ENCODE measurements around the gene FMNL2. TPM values are rescaled to one million over a fixed set of nuclear protein-coding genes. Genes with fewer than 3 reads are reported as not detected.
A peak's percentile ranks its signal among the peaks of the same experiment; 100 is the strongest.

Gene FMNL2
- total and polyA plus RNA-seq, 2 experiments from 2014 or later: 5.1 to 11.7 TPM

- Histone ChIP-seq H3K27ac (no peak overlapping the region), H3K4me1 (ENCODE audit: low read depth) (peaks cover 13% of the 10 kb centered on the region), H3K36me3 (no peaks in the 10 kb centered on the region), H3K4me3 (no peak overlapping the region), H3K9me3 (ENCODE audit: low read depth) (no peaks in the 10 kb centered on the region), H3K27me3 (no peaks in the 10 kb centered on the region)
- DNase-seq (ENCODE audit: low read depth in 1 of 2, low spot score in 1 of 2): no peak
- no peak for TF ChIP-seq CTCF (IDR thresholded peaks at IDR 0.05; ENCODE audit: low read depth, low read length)
These were observed 73.3 kb downstream of the FMNL2 start for GRCh38 chr2:152408254-152408653.

- Histone ChIP-seq H3K9me3 (ENCODE audit: low read depth) (no peaks in the 10 kb centered on the region), H3K27ac (no peak overlapping the region), H3K36me3 (no peaks in the 10 kb centered on the region), H3K4me3 (no peak overlapping the region), H3K4me1 (ENCODE audit: low read depth) (peaks cover 13% of the 10 kb centered on the region), H3K27me3 (no peaks in the 10 kb centered on the region)
- DNase-seq (ENCODE audit: low read depth in 1 of 2, low spot score in 1 of 2): no peak
- no peak for TF ChIP-seq CTCF (IDR thresholded peaks at IDR 0.05; ENCODE audit: low read depth, low read length)
These were observed 74.6 kb downstream of the FMNL2 start for GRCh38 chr2:152409386-152410164.

GRCh38 chr2:152410165-152410597 lies 75.2 kb downstream of the FMNL2 start:
- no peak for TF ChIP-seq CTCF (IDR thresholded peaks at IDR 0.05; ENCODE audit: low read depth, low read length)
- no peaks in the 10 kb centered on the region for H3K9me3 ChIP-seq (ENCODE audit: low read depth)
- H3K36me3 ChIP-seq: no peaks in the 10 kb centered on the region
- peaks cover 13% of the 10 kb centered on the region for H3K4me1 ChIP-seq (ENCODE audit: low read depth)
- no peak overlapping the region for H3K4me3 ChIP-seq
- no peak overlapping the region for H3K27ac ChIP-seq
- no peaks in the 10 kb centered on the region for H3K27me3 ChIP-seq
- DNase-seq (ENCODE audit: low read depth in 1 of 2, low spot score in 1 of 2): peak in 1 of 2 donors; percentile 47

- peak; percentile 8 for TF ChIP-seq CTCF (IDR thresholded peaks at IDR 0.05; ENCODE audit: low read depth, low read length)
- Histone ChIP-seq H3K27me3 (no peaks in the 10 kb centered on the region), H3K27ac (no peak overlapping the region), H3K9me3 (ENCODE audit: low read depth) (no peaks in the 10 kb centered on the region), H3K36me3 (no peaks in the 10 kb centered on the region), H3K4me3 (no peak overlapping the region), H3K4me1 (ENCODE audit: low read depth) (peaks cover 13% of the 10 kb centered on the region)
- no peak for DNase-seq (ENCODE audit: low read depth in 1 of 2, low spot score in 1 of 2)
These were observed 76.2 kb downstream of the FMNL2 start for GRCh38 chr2:152411154-152411553.

- no peak for TF ChIP-seq CTCF (IDR thresholded peaks at IDR 0.05; ENCODE audit: low read depth, low read length)
- Histone ChIP-seq H3K4me3 (no peak overlapping the region), H3K4me1 (ENCODE audit: low read depth) (no peaks in the 10 kb centered on the region), H3K36me3 (no peaks in the 10 kb centered on the region), H3K27me3 (no peaks in the 10 kb centered on the region), H3K9me3 (ENCODE audit: low read depth) (no peaks in the 10 kb centered on the region), H3K27ac (no peak overlapping the region)
- no peak for DNase-seq (ENCODE audit: low read depth in 1 of 2, low spot score in 1 of 2)
These were observed 78.5 kb downstream of the FMNL2 start for GRCh38 chr2:152413228-152414030.

All from cardiac muscle cell (in vitro differentiated cells and primary cell).